Measurements from ENCODE around the gene ZNF264.
"Not testable (repeated sequence)": the region's sequence is repeated elsewhere in the genome, so short reads cannot be mapped to it uniquely, and the experiment has no call there.

The ZNF264 gene

GRCh38 chr19:57197874-57198273, 6.6 kb downstream of the ZNF264 start:
- H3K36me3 ChIP-seq (ENCODE audit: control insufficient read depth, insufficient read depth, low read length): peaks cover 45% of the 10 kb centered on the region
- not testable (repeated sequence) for H3K4me1 ChIP-seq (ENCODE audit: control insufficient read depth, insufficient read depth, low read length); H3K27ac ChIP-seq (ENCODE audit: low read depth, low read length); H3K9ac ChIP-seq (ENCODE audit: low read length); H3K27me3 ChIP-seq (ENCODE audit: control insufficient read depth, insufficient read depth, low read length); H3K9me3 ChIP-seq (ENCODE audit: control insufficient read depth, insufficient read depth, low read depth, low read length); H3K4me3 ChIP-seq (ENCODE audit: low read depth, low read length)

DNA sequence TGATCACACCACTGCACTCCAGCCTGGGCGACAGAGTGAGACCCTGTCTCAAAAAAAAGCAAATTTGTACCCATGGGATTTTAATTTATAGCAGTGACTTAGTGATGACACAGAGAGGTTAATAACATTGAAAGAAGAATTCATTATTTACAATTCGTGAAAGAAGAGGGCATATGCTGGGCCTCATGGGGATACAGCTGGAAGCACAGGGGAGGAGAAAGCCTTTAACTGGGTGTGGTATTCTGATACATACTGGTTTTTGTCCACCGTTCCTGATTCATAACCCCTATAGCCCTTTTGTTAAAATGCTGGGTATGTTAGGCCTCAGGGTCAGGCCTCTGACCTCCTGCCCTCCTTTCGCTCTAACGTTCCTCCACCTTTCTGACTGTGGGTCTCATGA, 10.9 kb downstream of the ZNF264 start:
- H3K9ac ChIP-seq (ENCODE audit: low read length): no peak overlapping the region
- no peak overlapping the region for H3K4me3 ChIP-seq (ENCODE audit: low read depth, low read length)
- no peaks in the 10 kb centered on the region for H3K9me3 ChIP-seq (ENCODE audit: control insufficient read depth, insufficient read depth, low read depth, low read length)
- H3K4me1 ChIP-seq (ENCODE audit: control insufficient read depth, insufficient read depth, low read length): no peaks in the 10 kb centered on the region
- peaks cover 24% of the 10 kb centered on the region for H3K36me3 ChIP-seq (ENCODE audit: control insufficient read depth, insufficient read depth, low read length)
- H3K27me3 ChIP-seq (ENCODE audit: control insufficient read depth, insufficient read depth, low read length): no peaks in the 10 kb centered on the region
- H3K27ac ChIP-seq (ENCODE audit: low read depth, low read length): no peak overlapping the region

- no peak overlapping the region for H3K4me3 ChIP-seq (ENCODE audit: low read depth, low read length)
- peaks cover 56% of the 10 kb centered on the region for H3K36me3 ChIP-seq (ENCODE audit: control insufficient read depth, insufficient read depth, low read length)
- no peaks in the 10 kb centered on the region for H3K27me3 ChIP-seq (ENCODE audit: control insufficient read depth, insufficient read depth, low read length)
- H3K9ac ChIP-seq (ENCODE audit: low read length): no peak overlapping the region
- no peaks in the 10 kb centered on the region for H3K4me1 ChIP-seq (ENCODE audit: control insufficient read depth, insufficient read depth, low read length)
- no peak overlapping the region for H3K27ac ChIP-seq (ENCODE audit: low read depth, low read length)
- no peaks in the 10 kb centered on the region for H3K9me3 ChIP-seq (ENCODE audit: control insufficient read depth, insufficient read depth, low read depth, low read length)
Measured at GRCh38 chr19:57210381-57210780, 19.1 kb downstream of the ZNF264 start.

DNA sequence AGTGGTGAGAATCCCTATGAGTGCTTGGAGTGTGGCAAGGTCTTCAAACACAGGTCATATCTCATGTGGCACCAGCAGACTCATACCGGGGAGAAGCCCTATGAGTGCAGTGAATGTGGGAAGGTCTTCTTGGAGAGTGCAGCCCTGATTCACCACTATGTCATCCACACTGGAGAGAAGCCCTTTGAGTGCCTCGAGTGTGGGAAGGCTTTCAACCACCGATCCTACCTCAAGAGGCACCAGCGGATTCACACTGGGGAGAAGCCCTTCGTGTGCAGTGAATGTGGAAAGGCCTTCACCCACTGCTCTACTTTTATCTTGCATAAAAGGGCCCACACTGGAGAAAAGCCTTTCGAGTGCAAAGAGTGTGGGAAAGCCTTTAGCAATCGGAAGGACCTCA, 20.8 kb downstream of the ZNF264 start:
- Histone ChIP-seq H3K4me1 (ENCODE audit: control insufficient read depth, insufficient read depth, low read length) (no peaks in the 10 kb centered on the region), H3K9me3 (ENCODE audit: control insufficient read depth, insufficient read depth, low read depth, low read length) (no peaks in the 10 kb centered on the region), H3K9ac (ENCODE audit: low read length) (no peak overlapping the region), H3K4me3 (ENCODE audit: low read depth, low read length) (no peak overlapping the region), H3K36me3 (ENCODE audit: control insufficient read depth, insufficient read depth, low read length) (peaks cover 46% of the 10 kb centered on the region), H3K27ac (ENCODE audit: low read depth, low read length) (no peak overlapping the region), H3K27me3 (ENCODE audit: control insufficient read depth, insufficient read depth, low read length) (no peaks in the 10 kb centered on the region)

DNA sequence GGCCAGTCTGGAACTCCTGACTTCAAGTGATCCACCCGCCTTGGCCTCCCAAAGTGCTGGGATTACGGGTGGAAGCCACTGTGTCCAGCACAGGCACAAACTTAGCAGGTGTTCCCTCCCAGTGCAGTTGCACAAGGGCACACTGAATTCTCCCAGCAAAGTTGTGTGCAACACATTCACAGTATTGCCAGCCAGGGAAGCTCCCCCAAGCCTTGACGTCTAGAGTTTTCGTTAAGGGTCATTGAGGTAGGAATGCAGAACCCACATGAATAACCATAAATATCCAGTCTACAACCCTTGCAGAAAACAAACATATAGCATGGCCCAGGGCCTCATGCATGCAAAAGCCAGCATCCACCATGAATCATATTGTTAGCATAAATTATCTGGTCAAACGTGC, 36.2 kb downstream of the ZNF264 start:
- Histone ChIP-seq H3K4me3 (ENCODE audit: low read depth, low read length) (no peak overlapping the region), H3K36me3 (ENCODE audit: control insufficient read depth, insufficient read depth, low read length) (no peaks in the 10 kb centered on the region), H3K9me3 (ENCODE audit: control insufficient read depth, insufficient read depth, low read depth, low read length) (no peaks in the 10 kb centered on the region), H3K27me3 (ENCODE audit: control insufficient read depth, insufficient read depth, low read length) (0 out of 2 replicates have a peak, but pooled peaks cover 6% of the 10 kb centered on the region), H3K9ac (ENCODE audit: low read length) (no peak overlapping the region), H3K27ac (ENCODE audit: low read depth, low read length) (no peak overlapping the region), H3K4me1 (ENCODE audit: control insufficient read depth, insufficient read depth, low read length) (peaks cover 12% of the 10 kb centered on the region; the same call in 1 of the 2 replicates)

- Histone ChIP-seq H3K4me1 (ENCODE audit: control insufficient read depth, insufficient read depth, low read length) (peaks cover 7% of the 10 kb centered on the region; the same call in 1 of the 2 replicates), H3K36me3 (ENCODE audit: control insufficient read depth, insufficient read depth, low read length) (no peaks in the 10 kb centered on the region), H3K4me3 (ENCODE audit: low read depth, low read length) (peak overlapping the region; percentile 57), H3K9ac (ENCODE audit: low read length) (peak overlapping the region; percentile 66), H3K27me3 (ENCODE audit: control insufficient read depth, insufficient read depth, low read length) (0 out of 2 replicates have a peak, but pooled peaks cover 6% of the 10 kb centered on the region), H3K9me3 (ENCODE audit: control insufficient read depth, insufficient read depth, low read depth, low read length) (no peaks in the 10 kb centered on the region), H3K27ac (ENCODE audit: low read depth, low read length) (no peak overlapping the region)
Measured at GRCh38 chr19:57231686-57232085, 40.4 kb downstream of the ZNF264 start.

DNA sequence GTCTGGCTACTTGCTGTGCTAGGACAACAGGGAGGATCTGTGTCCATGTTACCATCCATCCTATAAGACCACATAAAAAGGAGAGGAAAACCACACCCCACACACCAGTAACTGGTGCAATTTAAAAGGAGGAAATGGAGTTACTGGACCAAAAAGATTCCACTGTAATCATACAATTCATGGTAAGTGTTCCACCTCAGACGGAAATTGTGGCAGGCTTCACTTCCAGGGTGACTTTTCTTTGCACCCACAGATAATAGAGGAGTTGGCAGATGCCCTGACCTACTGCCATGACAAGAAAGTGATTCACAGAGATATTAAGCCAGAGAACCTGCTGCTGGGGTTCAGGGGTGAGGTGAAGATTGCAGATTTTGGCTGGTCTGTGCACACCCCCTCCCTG, 41.9 kb downstream of the ZNF264 start:
- peaks cover 7% of the 10 kb centered on the region; the same call in 1 of the 2 replicates for H3K4me1 ChIP-seq (ENCODE audit: control insufficient read depth, insufficient read depth, low read length)
- no peak overlapping the region for H3K27ac ChIP-seq (ENCODE audit: low read depth, low read length)
- H3K9me3 ChIP-seq (ENCODE audit: control insufficient read depth, insufficient read depth, low read depth, low read length): no peaks in the 10 kb centered on the region
- no peaks in the 10 kb centered on the region for H3K36me3 ChIP-seq (ENCODE audit: control insufficient read depth, insufficient read depth, low read length)
- H3K27me3 ChIP-seq (ENCODE audit: control insufficient read depth, insufficient read depth, low read length): 0 out of 2 replicates have a peak, but pooled peaks cover 6% of the 10 kb centered on the region
- no peak overlapping the region for H3K9ac ChIP-seq (ENCODE audit: low read length)
- H3K4me3 ChIP-seq (ENCODE audit: low read depth, low read length): no peak overlapping the region

DNA sequence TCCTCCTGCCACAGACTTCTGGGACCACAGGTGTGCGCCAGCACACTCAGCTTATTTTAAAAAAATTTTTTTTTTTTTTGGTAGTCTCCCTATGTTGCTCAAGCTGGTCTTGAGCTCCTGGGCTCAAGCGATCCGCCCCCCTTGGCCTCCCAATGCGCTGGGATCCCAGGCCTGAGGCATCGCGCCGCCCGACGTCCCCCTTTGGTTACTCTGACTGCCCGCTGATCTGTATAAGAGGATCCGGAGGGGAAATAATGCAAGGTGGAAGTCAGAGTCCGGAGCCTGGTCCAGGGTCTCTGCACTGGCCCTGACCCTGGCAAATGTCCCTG, 48.6 kb downstream of the ZNF264 start:
- Histone ChIP-seq H3K27ac (ENCODE audit: low read depth, low read length) (peak overlapping the region; percentile 48), H3K27me3 (ENCODE audit: control insufficient read depth, insufficient read depth, low read length) (no peaks in the 10 kb centered on the region), H3K4me3 (ENCODE audit: low read depth, low read length) (peak overlapping the region; percentile 98), H3K9ac (ENCODE audit: low read length) (peak overlapping the region; percentile 73), H3K36me3 (ENCODE audit: control insufficient read depth, insufficient read depth, low read length) (peaks cover 15% of the 10 kb centered on the region), H3K9me3 (ENCODE audit: control insufficient read depth, insufficient read depth, low read depth, low read length) (no peaks in the 10 kb centered on the region), H3K4me1 (ENCODE audit: control insufficient read depth, insufficient read depth, low read length) (peaks cover 7% of the 10 kb centered on the region)

- Histone ChIP-seq H3K4me3 (ENCODE audit: low read depth, low read length) (peak within 1 kb of the TSS; percentile 98), H3K27me3 (ENCODE audit: control insufficient read depth, insufficient read depth, low read length) (no peaks in the 10 kb centered on the region), H3K9ac (ENCODE audit: low read length) (peak within 1 kb of the TSS; percentile 90), H3K9me3 (ENCODE audit: control insufficient read depth, insufficient read depth, low read depth, low read length) (no peaks in the 10 kb centered on the region), H3K27ac (ENCODE audit: low read depth, low read length) (peak within 1 kb of the TSS; percentile 64), H3K36me3 (ENCODE audit: control insufficient read depth, insufficient read depth, low read length) (peaks cover 19% of the 10 kb centered on the region), H3K4me1 (ENCODE audit: control insufficient read depth, insufficient read depth, low read length) (peaks cover 7% of the 10 kb centered on the region)
Measured at GRCh38 chr19:57240311-57241090, 49.2 kb downstream of the ZNF264 start, which contains the start of gene ZNF805. ZNF805 (plus strand) TSS chr19:57240632; CDS start chr19:57240892, 260 bp downstream.

- peak overlapping the region; percentile 90 for H3K9ac ChIP-seq (ENCODE audit: low read length)
- peaks cover 25% of the 10 kb centered on the region for H3K36me3 ChIP-seq (ENCODE audit: control insufficient read depth, insufficient read depth, low read length)
- H3K27me3 ChIP-seq (ENCODE audit: control insufficient read depth, insufficient read depth, low read length): no peaks in the 10 kb centered on the region
- no peaks in the 10 kb centered on the region for H3K9me3 ChIP-seq (ENCODE audit: control insufficient read depth, insufficient read depth, low read depth, low read length)
- H3K27ac ChIP-seq (ENCODE audit: low read depth, low read length): peak overlapping the region; percentile 64; the same call in 1 of the 2 replicates
- peaks cover 7% of the 10 kb centered on the region for H3K4me1 ChIP-seq (ENCODE audit: control insufficient read depth, insufficient read depth, low read length)
- H3K4me3 ChIP-seq (ENCODE audit: low read depth, low read length): peak overlapping the region; percentile 98
Measured at GRCh38 chr19:57241176-57241575, 49.9 kb downstream of the ZNF264 start.

- H3K27me3 ChIP-seq (ENCODE audit: control insufficient read depth, insufficient read depth, low read length): no peaks in the 10 kb centered on the region
- peaks cover 7% of the 10 kb centered on the region for H3K4me1 ChIP-seq (ENCODE audit: control insufficient read depth, insufficient read depth, low read length)
- peaks cover 37% of the 10 kb centered on the region for H3K36me3 ChIP-seq (ENCODE audit: control insufficient read depth, insufficient read depth, low read length)
- H3K27ac ChIP-seq (ENCODE audit: low read depth, low read length): no peak overlapping the region
- no peak overlapping the region for H3K4me3 ChIP-seq (ENCODE audit: low read depth, low read length)
- H3K9me3 ChIP-seq (ENCODE audit: control insufficient read depth, insufficient read depth, low read depth, low read length): no peaks in the 10 kb centered on the region
- H3K9ac ChIP-seq (ENCODE audit: low read length): no peak overlapping the region
Measured at GRCh38 chr19:57242821-57243220, 51.5 kb downstream of the ZNF264 start.
